Measurements from ENCODE around the gene NGEF. TPM values are rescaled to one million over a fixed set of nuclear protein-coding genes. Genes with fewer than 3 reads are reported as not detected.

The NGEF gene
- total RNA-seq, 1 experiment from 2014 or later, result 1.9 TPM

DNA sequence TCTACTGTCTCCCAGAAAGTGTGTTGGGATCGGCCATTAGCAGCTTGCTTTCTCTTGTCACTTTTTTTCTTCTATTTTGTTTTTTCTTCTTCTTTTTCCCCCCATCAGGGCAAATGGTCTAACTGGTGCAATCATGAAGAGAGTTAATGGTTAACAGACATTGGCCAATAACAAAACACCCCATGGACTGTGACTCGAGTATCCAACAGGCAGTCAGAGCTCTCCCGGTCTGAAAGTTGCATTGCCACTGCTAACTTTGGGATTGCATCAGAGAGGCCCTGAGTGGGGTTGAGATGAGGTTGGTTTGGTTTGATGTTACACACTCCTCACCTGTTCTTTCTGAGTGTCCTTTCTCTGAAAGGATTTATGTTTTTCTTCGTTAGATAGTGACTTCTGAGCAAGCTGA lies 155.9 kb downstream of the NGEF start:
- H4K91ac ChIP-seq (ENCODE audit: insufficient read length, low read depth, low read length), result no peak overlapping the region
- no peaks in the 10 kb centered on the region for H3K27me3 ChIP-seq (ENCODE audit: insufficient read depth, low read length)
- no peaks in the 10 kb centered on the region for H3K4me1 Mint-ChIP-seq
- no peak overlapping the region for H3K9ac ChIP-seq (ENCODE audit: extremely low read depth, insufficient read length, low read length)
- no peak overlapping the region for H4K8ac ChIP-seq (replicated peaks; ENCODE audit: insufficient read length, low read depth, low read length)
- H2BK15ac ChIP-seq (ENCODE audit: low read depth, low read length), result no peak overlapping the region
- H3K23ac ChIP-seq (ENCODE audit: insufficient read length, low read depth, low read length), result no peak overlapping the region
- no peak overlapping the region for H3K4ac ChIP-seq (ENCODE audit: low read depth, low read length)
- no peaks in the 10 kb centered on the region for H3K27me3 Mint-ChIP-seq (ENCODE audit: low read depth)
- no peak overlapping the region for H2AK5ac ChIP-seq (ENCODE audit: insufficient read length, low read length)
- H2BK20ac ChIP-seq (ENCODE audit: low read depth, low read length, poor library complexity, severe bottlenecking), result no peak overlapping the region
- no peak overlapping the region for H3K27ac Mint-ChIP-seq
- no peak overlapping the region for H3K14ac ChIP-seq (ENCODE audit: insufficient read depth, low read length)
- no CpG with 5 or more reads among the region's 4 CpGs for WGBS (ENCODE audit: extremely low coverage, insufficient read length, low lambda C conversion rate)
- TF ChIP-seq, protein P1, sequence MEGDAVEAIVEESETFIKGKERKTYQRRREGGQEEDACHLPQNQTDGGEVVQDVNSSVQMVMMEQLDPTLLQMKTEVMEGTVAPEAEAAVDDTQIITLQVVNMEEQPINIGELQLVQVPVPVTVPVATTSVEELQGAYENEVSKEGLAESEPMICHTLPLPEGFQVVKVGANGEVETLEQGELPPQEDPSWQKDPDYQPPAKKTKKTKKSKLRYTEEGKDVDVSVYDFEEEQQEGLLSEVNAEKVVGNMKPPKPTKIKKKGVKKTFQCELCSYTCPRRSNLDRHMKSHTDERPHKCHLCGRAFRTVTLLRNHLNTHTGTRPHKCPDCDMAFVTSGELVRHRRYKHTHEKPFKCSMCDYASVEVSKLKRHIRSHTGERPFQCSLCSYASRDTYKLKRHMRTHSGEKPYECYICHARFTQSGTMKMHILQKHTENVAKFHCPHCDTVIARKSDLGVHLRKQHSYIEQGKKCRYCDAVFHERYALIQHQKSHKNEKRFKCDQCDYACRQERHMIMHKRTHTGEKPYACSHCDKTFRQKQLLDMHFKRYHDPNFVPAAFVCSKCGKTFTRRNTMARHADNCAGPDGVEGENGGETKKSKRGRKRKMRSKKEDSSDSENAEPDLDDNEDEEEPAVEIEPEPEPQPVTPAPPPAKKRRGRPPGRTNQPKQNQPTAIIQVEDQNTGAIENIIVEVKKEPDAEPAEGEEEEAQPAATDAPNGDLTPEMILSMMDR (conservative IDR thresholded peaks at IDR 0.05), result no peak
- no peaks in the 10 kb centered on the region for H3K79me1 ChIP-seq (ENCODE audit: insufficient read depth, low read depth, low read length, poor library complexity, severe bottlenecking)
- DNase-seq, result no peak
- H3K36me3 Mint-ChIP-seq (ENCODE audit: insufficient read depth in 1 of 3, low read depth in 3 of 3), result peaks cover 19 to 49% (median 34%) of the 10 kb centered on the region in 3 experiments
- peaks cover 2% of the 10 kb centered on the region for H3K23me2 ChIP-seq (ENCODE audit: insufficient read length, low read depth, low read length, poor library complexity, severe bottlenecking)
- H4K5ac ChIP-seq (ENCODE audit: insufficient read length, low read depth, low read length), result no peak overlapping the region
- H3K9me3 Mint-ChIP-seq, result no peaks in the 10 kb centered on the region
- no peak overlapping the region for H2BK120ac ChIP-seq (ENCODE audit: low read depth, low read length, poor library complexity, severe bottlenecking)
- no peak overlapping the region for H3K27ac ChIP-seq (ENCODE audit: insufficient read length, low read depth, low read length)
- H3K79me2 ChIP-seq (ENCODE audit: insufficient read depth, low read length), result no peaks in the 10 kb centered on the region
- H2AFZ ChIP-seq (ENCODE audit: low read length), result no peak overlapping the region
- H4K20me1 ChIP-seq (ENCODE audit: control insufficient read depth, insufficient read depth, insufficient read length), result no peaks in the 10 kb centered on the region
- H2BK12ac ChIP-seq (ENCODE audit: insufficient read length, low read depth, low read length), result no peak overlapping the region
- no peak overlapping the region for H3K18ac ChIP-seq (ENCODE audit: insufficient read length, low read depth, low read length)
- no peak overlapping the region for H3K4me2 ChIP-seq (ENCODE audit: insufficient read depth, insufficient read length, low read length)
- H2BK5ac ChIP-seq (ENCODE audit: insufficient read length, low read length), result no peak overlapping the region
- no peak overlapping the region for H3K4me3 Mint-ChIP-seq
- no peaks in the 10 kb centered on the region for H3K4me1 ChIP-seq (ENCODE audit: insufficient read depth, low read length)
- H3T11ph ChIP-seq (ENCODE audit: low read length), result no peak overlapping the region
- H3K56ac ChIP-seq (ENCODE audit: insufficient read length, low read depth, low read length), result no peak overlapping the region
- H3K9me3 ChIP-seq (ENCODE audit: control insufficient read depth, low read depth, low read length), result no peaks in the 10 kb centered on the region

Data from H9 (cell line).